ENCODE results near the gene FAM89B. TPM values are rescaled to one million over a fixed set of nuclear protein-coding genes. Genes with fewer than 3 reads are reported as not detected.

The FAM89B gene
- total RNA-seq, 2 donors from 2014 or later: 38.0 to 71.5 TPM

DNA sequence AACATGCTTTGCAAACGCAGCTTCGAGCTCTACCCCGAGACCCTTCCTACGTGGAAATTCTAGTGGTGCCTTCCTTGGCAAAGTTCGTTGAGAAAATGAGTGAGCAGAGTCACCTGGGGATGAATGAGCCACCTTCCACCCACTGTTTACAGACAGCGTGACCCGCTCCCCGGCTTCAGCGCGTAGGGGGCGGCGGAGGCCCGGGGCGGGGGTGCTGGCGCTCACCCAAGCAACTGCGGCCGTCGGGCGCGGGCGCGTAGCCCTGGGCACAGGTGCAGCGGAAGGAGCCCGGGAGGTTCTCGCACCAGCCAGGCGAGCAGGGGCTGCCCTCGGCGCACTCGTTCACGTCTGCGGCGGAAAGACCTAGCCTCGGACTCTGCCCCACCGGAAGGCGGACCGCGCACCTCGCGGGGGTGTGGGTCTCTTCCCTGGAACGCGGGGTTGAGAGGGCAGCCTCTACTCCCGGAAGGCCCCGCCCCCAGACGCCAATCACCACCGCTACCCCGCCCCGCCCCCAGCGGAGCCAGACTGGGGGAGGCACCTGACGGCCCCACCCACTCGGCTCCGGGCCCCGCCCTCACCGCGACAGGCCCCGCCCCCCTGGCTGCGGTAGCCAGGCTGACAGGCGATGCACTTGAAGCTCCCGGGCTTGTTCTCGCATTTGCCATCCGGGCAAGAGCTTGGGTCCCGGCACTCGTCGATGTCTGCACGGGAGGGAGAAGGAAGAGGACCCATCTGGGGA is 25.9 kb upstream of the FAM89B start:
- H3K27ac Mint-ChIP-seq: peak overlapping the region; percentile 46 to 88
- H3K36me3 Mint-ChIP-seq: no peaks in the 10 kb centered on the region
- H3K9me3 Mint-ChIP-seq: no peaks in the 10 kb centered on the region
- DNase-seq (ENCODE audit: low spot score): peak; percentile 98
- peak overlapping the region; percentile 58 for H3K4me3 Mint-ChIP-seq
- no peaks in the 10 kb centered on the region for H3K27me3 Mint-ChIP-seq
- peaks cover 32 to 52% of the 10 kb centered on the region in 2 donors for H3K4me1 Mint-ChIP-seq (ENCODE audit: low read depth in 2 of 2)
- peak; percentile 95 to 98 for ATAC-seq

DNA sequence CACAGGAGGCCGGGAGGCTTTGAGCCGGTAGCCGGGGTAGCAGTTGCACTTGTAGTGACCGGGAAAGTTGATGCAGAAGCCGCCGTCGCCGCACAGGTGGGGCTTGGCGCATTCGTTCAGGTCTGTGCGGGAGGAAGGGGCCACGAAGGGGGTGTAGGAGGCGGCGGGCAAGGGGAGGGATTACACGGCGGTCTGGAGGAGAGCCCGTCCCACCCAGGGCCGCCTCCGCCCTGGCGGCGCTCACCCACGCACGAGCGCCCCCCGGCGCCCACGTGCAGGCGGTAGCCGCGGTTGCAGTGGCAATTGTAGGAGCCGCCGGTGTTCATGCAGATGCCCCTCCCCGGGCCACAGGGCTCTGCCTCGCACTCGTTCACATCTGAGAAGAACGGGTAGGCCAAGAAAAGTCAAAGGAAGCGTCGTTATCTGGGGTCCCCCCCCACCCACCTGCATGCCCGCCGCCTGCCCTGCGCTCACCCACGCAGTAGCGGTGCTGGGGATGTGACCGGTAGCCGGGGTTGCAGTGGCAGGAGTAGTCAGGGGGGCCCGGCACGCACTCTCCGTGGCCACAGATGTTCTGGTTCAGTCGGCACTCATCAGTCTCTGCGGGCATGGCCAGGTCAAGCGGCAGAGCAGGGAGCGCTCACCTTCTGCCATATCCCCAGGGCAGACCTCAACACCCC is 24.8 kb upstream of the FAM89B start:
- no peaks in the 10 kb centered on the region for H3K9me3 Mint-ChIP-seq
- no peak for ATAC-seq
- peaks cover 35 to 57% of the 10 kb centered on the region in 2 donors for H3K4me1 Mint-ChIP-seq (ENCODE audit: low read depth in 2 of 2)
- H3K4me3 Mint-ChIP-seq: peak overlapping the region; percentile 41
- peak overlapping the region; percentile 31 to 83 for H3K27ac Mint-ChIP-seq
- no peaks in the 10 kb centered on the region for H3K36me3 Mint-ChIP-seq
- no peak for DNase-seq (ENCODE audit: low spot score)
- H3K27me3 Mint-ChIP-seq: no peaks in the 10 kb centered on the region

DNA sequence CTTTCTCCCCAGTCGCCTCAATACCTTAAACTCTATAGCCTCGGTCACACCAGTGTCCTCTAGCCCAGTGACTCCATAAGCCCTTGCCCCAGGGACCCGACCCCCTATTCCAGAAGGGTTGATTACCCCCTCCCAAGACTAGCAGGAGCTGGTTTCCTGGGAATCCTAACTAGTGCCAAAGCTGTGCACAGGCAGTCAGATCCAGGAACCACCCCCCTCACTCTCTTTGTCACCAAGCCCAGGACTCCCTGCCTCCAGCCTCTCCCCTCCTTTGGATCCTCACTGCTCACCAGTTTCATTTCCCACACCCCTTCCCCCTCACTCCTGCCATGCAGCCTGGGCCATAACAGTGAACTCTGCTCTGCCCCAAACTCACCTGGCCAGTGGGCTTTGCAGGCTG is 23.9 kb upstream of the FAM89B start:
- no peak for DNase-seq (ENCODE audit: low spot score)
- Mint-ChIP-seq H3K4me3 (peak overlapping the region; percentile 41), H3K36me3 (no peaks in the 10 kb centered on the region), H3K9me3 (no peaks in the 10 kb centered on the region), H3K4me1 (ENCODE audit: low read depth in 2 of 2) (peaks cover 34 to 56% of the 10 kb centered on the region in 2 donors), H3K27me3 (no peaks in the 10 kb centered on the region), H3K27ac (peak overlapping the region; percentile 31 to 83)
- ATAC-seq: no peak

DNA sequence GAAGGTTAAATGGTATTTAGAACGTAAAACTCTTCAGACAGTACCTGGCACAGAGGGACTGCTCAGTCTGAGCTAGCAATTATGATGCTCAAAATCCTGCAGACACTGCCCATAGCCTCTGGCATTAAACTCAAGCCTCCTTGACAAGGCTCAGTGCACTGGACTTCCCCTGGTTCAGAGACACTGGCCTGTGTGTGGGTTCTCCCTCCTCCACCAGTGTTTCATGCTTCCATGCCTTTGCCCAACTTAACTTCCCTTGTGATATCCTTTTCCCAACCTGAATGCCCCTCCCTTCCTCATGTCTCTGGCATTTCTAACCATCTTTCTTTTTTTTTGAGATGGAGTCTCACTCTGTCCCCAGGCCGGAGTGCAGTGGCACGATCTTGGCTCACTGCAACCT is 23.2 kb upstream of the FAM89B start:
- Mint-ChIP-seq H3K27ac (no peak overlapping the region), H3K9me3 (no peaks in the 10 kb centered on the region), H3K4me1 (ENCODE audit: low read depth in 2 of 2) (peaks cover 34 to 52% of the 10 kb centered on the region in 2 donors), H3K27me3 (no peaks in the 10 kb centered on the region), H3K4me3 (no peak overlapping the region), H3K36me3 (no peaks in the 10 kb centered on the region)
- ATAC-seq (no peak), DNase-seq (ENCODE audit: low spot score) (no peak)

DNA sequence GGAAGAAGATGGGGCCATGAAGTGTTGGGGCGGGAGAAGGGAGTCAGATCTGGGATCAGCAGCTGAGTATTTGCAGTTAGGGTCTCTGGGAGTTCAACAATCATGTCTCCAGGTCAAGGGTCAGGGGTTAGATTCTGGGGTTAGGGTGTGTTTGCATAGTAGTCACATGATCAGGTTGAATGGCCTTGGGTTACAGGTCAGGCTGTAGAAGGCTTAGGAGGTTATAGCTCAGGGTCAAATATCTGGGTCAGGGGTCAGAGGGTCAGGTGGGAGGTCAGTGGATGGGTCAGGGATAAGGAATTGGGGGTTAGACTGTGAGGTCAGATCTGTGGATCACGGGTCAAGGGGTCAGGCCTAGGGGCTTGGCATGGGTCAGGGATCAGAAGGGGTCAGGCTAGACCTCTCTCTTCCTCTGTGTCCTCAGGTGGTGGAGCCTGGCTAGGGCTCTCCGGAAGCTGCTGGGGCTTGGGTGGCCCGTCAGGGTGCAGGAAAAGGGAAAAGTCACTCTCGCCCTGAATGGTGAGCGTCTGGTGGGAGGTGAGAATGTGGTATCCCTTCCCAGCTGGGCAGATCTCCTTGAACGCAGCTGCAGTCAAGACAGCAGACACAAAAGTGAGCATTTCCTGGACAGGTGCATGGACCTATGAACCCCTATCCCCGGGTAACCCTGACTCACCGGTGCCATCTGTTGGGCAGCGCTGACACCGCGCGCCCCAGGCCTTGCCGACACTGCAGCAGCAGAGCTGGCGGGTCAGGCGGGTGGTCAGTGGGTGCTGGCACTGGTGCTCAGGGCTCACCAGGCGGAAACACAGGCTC is 20.6 kb upstream of the FAM89B start:
- no peaks in the 10 kb centered on the region for H3K36me3 Mint-ChIP-seq
- no peaks in the 10 kb centered on the region for H3K9me3 Mint-ChIP-seq
- peaks cover 47 to 52% of the 10 kb centered on the region in 2 donors for H3K4me1 Mint-ChIP-seq (ENCODE audit: low read depth in 2 of 2)
- DNase-seq (ENCODE audit: low spot score) (no peak), ATAC-seq (peak; percentile 52 to 60)
- H3K4me3 Mint-ChIP-seq: no peak overlapping the region
- no peaks in the 10 kb centered on the region for H3K27me3 Mint-ChIP-seq
- H3K27ac Mint-ChIP-seq: peak overlapping the region in 1 of 2 donors; percentile 59

DNA sequence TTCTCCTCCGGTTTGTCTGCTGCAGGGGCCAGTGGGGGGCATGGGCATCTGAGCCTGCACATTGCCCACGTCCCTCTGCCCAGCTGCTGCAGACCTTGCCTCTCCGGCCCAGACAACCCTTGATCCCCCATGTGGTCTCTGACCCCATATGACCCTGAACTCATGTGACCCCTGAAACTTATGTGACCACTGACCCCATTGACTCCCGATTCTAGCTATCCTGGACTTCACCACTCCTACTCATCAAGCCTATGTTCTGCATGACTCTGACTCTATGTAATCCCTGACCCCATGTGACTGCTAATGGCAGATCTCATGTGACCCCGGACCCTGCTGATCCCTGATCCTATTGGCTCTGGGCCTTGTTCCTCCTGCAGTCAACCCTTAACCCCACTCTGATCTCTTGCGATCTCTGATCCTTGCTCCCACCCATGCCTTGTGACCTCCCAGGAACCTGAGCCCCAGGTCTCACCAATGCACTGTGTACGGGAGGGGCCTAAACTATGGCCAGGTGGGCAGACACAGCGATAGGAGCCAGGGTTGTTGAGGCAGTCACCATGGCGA is 19.9 kb upstream of the FAM89B start:
- Mint-ChIP-seq H3K4me1 (ENCODE audit: low read depth in 2 of 2) (peaks cover 47 to 56% of the 10 kb centered on the region in 2 donors), H3K27ac (peak overlapping the region in 1 of 2 donors; percentile 59), H3K27me3 (no peaks in the 10 kb centered on the region), H3K36me3 (no peaks in the 10 kb centered on the region), H3K4me3 (no peak overlapping the region), H3K9me3 (no peaks in the 10 kb centered on the region)
- ATAC-seq: no peak
- no peak for DNase-seq (ENCODE audit: low spot score)

DNA sequence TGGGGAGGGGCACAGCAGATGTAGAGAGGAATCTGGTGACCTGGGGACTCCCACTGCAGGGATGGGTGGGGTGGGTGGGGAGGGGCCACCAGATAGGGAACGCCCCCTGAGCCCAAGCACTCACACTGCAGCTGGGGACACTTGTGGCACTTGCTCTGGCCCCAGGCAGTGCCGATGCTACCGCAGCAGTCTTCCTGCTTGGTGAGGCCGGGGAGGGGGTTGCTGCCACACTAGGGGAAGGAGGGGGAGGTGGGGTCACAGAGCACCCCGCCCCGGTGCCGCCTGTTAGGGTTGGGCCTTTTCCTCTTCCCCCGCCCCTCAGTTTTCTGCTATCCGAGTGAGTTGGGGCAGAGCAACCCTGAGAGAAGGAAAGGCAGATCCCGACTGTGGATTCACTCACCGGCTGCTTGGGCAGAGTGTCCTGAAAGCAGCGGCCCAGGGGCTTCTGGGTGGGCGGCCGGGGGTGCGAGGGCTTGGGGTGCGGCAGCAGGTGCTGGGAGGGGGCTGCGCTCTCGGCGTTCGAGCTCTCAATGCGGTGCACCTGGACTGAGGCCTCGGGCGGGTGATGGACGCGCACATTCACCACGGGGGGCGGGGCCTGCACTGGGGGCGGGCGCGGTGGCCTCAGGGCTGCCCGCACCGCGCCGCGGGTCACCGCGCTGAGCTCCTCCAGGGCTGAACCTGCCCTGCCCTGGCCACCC is 18.9 kb upstream of the FAM89B start:
- ATAC-seq (peak; percentile 17 to 61), DNase-seq (ENCODE audit: low spot score) (peak; percentile 63)
- Mint-ChIP-seq H3K27me3 (no peaks in the 10 kb centered on the region), H3K4me1 (ENCODE audit: low read depth in 2 of 2) (peaks cover 41 to 51% of the 10 kb centered on the region in 2 donors), H3K9me3 (no peaks in the 10 kb centered on the region), H3K4me3 (no peak overlapping the region), H3K36me3 (no peaks in the 10 kb centered on the region), H3K27ac (no peak overlapping the region)

DNA sequence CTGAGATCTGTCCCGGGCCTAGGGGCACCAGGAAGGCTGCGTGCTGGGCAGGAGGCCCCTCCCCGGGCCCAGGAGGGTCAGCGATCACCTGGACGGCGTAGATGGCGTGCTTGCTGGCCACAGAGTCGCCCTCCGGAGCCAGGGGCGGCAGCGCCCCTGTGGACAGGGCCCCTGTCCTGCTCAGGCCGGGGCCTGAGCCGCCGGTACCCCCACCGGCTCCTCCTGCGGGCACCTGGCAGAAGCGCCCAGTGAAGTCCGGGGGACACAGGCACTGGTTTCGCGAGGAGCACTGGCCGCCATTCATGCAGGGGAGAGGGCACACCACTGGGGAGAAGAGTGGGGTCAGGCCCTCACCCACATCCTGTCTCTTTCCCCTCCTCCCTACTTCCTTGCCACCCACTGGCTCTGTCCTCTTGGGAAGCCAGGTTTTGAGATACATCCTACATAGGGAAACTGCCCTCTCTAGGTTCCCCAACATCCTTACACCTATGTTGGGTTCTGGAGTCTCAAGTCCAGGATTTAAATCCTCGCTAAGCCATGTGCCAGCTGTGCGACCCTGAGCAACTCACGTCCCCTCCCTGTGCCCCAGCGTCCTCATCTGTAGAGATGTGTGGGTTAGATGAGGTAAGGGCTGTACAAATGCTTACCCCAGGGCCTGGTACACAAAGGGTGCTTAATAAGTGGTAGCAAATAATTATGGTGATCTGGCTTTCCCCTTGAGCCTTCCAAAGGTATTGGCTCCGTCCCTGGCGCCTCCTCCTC is 18.1 kb upstream of the FAM89B start:
- Mint-ChIP-seq H3K4me3 (peak overlapping the region; percentile 27), H3K4me1 (ENCODE audit: low read depth in 2 of 2) (peaks cover 38 to 48% of the 10 kb centered on the region in 2 donors), H3K9me3 (no peaks in the 10 kb centered on the region), H3K27me3 (no peaks in the 10 kb centered on the region), H3K27ac (peak overlapping the region; percentile 72 to 91), H3K36me3 (no peaks in the 10 kb centered on the region)
- no peak for ATAC-seq
- DNase-seq (ENCODE audit: low spot score): peak; percentile 56

DNA sequence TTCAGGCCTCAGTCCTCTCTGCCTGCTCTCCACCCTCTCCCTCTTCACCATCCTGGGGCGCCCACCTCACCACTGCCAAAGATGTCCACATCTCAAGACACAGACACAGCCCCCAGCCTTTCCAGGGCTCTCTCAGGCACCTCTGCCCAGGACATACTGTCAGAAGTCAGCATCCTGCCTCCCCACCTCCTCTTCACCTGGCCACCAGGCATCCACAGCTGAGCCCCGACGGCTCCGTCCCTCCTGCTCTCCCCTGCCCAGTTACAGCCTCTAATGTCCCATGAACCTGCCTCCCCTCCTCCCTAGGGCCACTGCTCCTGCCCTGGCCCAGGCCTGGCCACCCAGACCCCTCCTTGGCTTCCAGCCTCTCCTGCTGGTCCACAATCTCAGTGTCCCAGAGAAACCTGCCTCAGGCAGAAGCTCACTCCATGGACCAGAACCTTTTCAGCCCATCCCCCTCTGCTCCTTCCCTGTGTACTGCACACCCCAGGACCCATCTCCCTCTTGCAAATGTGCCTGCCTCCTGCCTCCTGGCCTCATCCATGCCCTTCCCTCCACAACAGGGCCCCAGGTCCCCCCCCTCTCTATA is 17.4 kb upstream of the FAM89B start:
- DNase-seq (ENCODE audit: low spot score): peak; percentile 53
- peaks cover 40 to 49% of the 10 kb centered on the region in 2 donors for H3K4me1 Mint-ChIP-seq (ENCODE audit: low read depth in 2 of 2)
- H3K4me3 Mint-ChIP-seq: peak overlapping the region; percentile 27
- H3K27ac Mint-ChIP-seq: peak overlapping the region; percentile 72 to 91
- no peak for ATAC-seq
- no peaks in the 10 kb centered on the region for H3K27me3 Mint-ChIP-seq
- no peaks in the 10 kb centered on the region for H3K36me3 Mint-ChIP-seq
- H3K9me3 Mint-ChIP-seq: no peaks in the 10 kb centered on the region

DNA sequence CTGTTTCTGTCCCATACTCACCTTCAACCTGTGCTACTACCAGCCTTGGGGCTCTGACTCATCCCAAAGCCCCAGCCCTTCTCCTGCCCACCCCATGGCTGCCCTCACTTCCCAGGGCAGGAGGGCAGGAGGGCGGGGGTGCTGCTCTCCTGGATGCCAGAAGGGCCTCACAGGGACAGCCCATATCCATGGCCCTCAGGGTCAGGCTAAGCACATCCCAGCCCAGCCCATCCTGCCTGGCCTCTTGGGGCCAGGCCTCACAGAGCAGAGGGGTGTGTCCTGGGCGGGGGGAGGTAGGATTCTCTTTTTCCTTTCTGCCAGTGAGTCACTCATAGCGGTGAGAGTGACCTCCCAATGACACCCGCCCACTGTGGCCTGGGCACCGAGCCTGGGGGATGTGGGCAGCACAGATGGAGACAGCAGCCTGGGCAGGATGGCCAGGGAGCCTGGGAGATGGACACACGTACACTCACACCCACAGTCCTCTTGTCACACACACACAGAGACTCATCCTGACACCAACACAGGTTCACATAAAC is 16.6 kb upstream of the FAM89B start:
- Mint-ChIP-seq H3K9me3 (no peaks in the 10 kb centered on the region), H3K4me3 (peak overlapping the region; percentile 73), H3K27me3 (no peaks in the 10 kb centered on the region), H3K27ac (peak overlapping the region; percentile 72 to 91), H3K4me1 (ENCODE audit: low read depth in 2 of 2) (peaks cover 48 to 57% of the 10 kb centered on the region in 2 donors), H3K36me3 (no peaks in the 10 kb centered on the region)
- peak; percentile 73 for DNase-seq (ENCODE audit: low spot score)
- peak; percentile 37 to 41 for ATAC-seq

DNA sequence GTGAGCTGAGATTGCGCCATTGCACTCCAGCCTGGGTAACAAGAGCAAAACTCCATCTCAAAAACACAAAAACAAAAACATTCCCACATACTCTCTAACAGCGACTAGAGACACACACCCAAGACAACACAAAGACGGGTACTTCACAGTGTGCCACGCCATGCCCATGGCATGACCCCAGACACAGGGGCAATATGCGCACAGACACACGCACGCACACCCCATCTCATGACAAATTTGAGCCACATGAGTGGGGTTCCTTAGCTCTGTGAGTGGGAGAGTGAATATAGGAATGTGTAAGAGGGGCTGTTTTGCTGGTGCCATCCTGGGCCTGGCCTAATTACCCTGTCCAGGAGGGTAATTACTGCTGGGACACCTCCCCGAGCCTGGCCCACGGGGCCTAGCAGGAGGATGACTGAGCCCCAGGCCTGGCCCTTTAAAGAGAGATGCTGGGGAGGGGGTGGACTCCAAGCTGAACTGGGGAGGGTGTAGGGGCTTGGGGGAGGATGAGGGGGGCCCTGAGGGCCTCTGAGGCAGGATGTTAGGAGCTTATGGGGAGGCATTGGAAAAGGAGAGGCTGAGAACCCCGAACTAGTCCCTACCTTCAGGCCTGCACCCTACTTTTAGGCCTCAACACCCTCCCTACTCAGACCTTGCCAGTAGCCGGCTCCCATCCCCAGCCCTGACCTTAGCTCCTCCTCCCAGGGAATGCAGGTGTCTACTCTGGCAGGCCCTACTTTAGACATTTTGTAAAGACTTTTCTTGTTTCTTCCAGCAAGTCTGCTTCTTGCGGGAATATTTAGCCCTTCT is 15.7 kb upstream of the FAM89B start:
- peak overlapping the region; percentile 77 for H3K4me3 Mint-ChIP-seq
- H3K36me3 Mint-ChIP-seq: no peaks in the 10 kb centered on the region
- ATAC-seq (no peak), DNase-seq (ENCODE audit: low spot score) (peak; percentile 54)
- peaks cover 46 to 53% of the 10 kb centered on the region in 2 donors for H3K4me1 Mint-ChIP-seq (ENCODE audit: low read depth in 2 of 2)
- H3K27me3 Mint-ChIP-seq: no peaks in the 10 kb centered on the region
- no peaks in the 10 kb centered on the region for H3K9me3 Mint-ChIP-seq
- peak overlapping the region; percentile 72 to 91 for H3K27ac Mint-ChIP-seq

Measured in natural killer cell treated with Interleukin-12 subunit alpha and Interleukin-12 subunit beta and Interleukin-15 and Interleukin-18, amount 100 ng/mL, for 72 hours (primary cell).